Esophagus (tissue), 2 donors: Measurements from ENCODE around the gene LARGE1. TPM values are rescaled to one million over a fixed set of nuclear protein-coding genes. Genes with fewer than 3 reads are reported as not detected.

Experiments
- H3K27ac ChIP-seq, 2 donors: one replicate each; pipeline ENCODE4 v1.5.1; 2013; ENCODE audit warnings: low read depth in 2 of 2, mild to moderate bottlenecking in 2 of 2, inconsistent platforms in 1 of 2, low read length in 1 of 2, moderate library complexity in 1 of 2
- H3K27me3 ChIP-seq, 2 donors: one replicate each; pipeline ENCODE4 v1.6.1; 2013; ENCODE audit warnings: low read length in 2 of 2, control low read depth in 1 of 2, mild to moderate bottlenecking in 1 of 2; ENCODE audit not compliant: insufficient read depth in 2 of 2, control insufficient read depth in 1 of 2
- H3K36me3 ChIP-seq, 2 donors: one replicate each; pipeline ENCODE4 v1.6.1; 2013; ENCODE audit warnings: low read length in 1 of 2; ENCODE audit not compliant: control insufficient read depth in 2 of 2, insufficient read depth in 2 of 2
- H3K4me1 ChIP-seq, 2 donors: one replicate each; pipeline ENCODE4 v1.6.1; 2013; ENCODE audit warnings: low read length in 1 of 2; ENCODE audit not compliant: control insufficient read depth in 2 of 2, insufficient read depth in 2 of 2
- H3K4me3 ChIP-seq, 2 donors: one replicate each; pipeline ENCODE4 v1.5.1; 2013; ENCODE audit warnings: low read length in 2 of 2, mild to moderate bottlenecking in 2 of 2, low read depth in 1 of 2, moderate library complexity in 1 of 2
- H3K9me3 ChIP-seq, 2 donors: one replicate each; pipeline ENCODE4 v1.6.1; 2013; ENCODE audit warnings: mild to moderate bottlenecking in 2 of 2, low read depth in 1 of 2, low read length in 1 of 2, moderate library complexity in 1 of 2; ENCODE audit not compliant: control insufficient read depth in 2 of 2, insufficient read depth in 1 of 2
- WGBS, 2 donors: extraction: QIAGEN DNeasy Blood & Tissue Kit; methylation state at CpG; one replicate each; pipeline ENCODE4 v1.1.7; 2013; 5-methylcytosine and 5-hydroxymethylcytosine counted together
- polyA plus RNA-seq, 2 donors: library from polyadenylated mRNA; stranded (reverse); fragments of 200-250 nt; gene quantifications; one replicate each; pipeline ENCODE4 v1.2.3, GENCODE V29; 2013
- donor health status: healthy with polysubstance abuse.
- donor health status: Bipolar disorder and iron deficiency.

Gene LARGE1
- polyA plus RNA-seq, 2 donors: 2.0 to 2.5 TPM

- H3K9me3 ChIP-seq: no peaks in the 10 kb centered on the region
- 90 to 91% methylated on average over 5 of the region's 5 CpGs for WGBS, 2 donors
- H3K4me1 ChIP-seq: no peaks in the 10 kb centered on the region
- no peak overlapping the region for H3K27ac ChIP-seq
- no peaks in the 10 kb centered on the region for H3K27me3 ChIP-seq
- no peak overlapping the region for H3K4me3 ChIP-seq
- H3K36me3 ChIP-seq: no peaks in the 10 kb centered on the region
Measured at GRCh38 chr22:33927752-33928151, 7.5 kb upstream of the LARGE1 start.

DNA sequence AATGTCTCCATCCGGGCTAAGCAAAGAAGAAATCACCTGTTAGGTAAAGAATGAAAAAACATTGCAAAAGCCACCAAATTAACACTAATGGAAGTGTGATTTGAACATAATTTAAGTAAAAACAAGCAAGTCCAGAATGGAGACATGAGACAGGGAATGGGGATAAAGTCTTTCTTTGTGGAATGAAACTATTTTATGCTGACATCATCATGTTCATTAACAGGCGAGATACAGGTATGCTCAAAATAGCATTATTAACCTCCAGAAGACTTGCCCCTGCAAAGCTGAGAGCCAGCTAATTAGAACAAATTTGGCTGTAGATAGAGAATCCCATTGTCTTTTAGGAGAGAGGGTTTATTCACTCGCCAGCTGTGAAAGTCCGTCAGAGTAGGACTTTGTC is 4.9 kb upstream of the LARGE1 start:
- H3K9me3 ChIP-seq: no peaks in the 10 kb centered on the region
- H3K36me3 ChIP-seq: no peaks in the 10 kb centered on the region
- no peaks in the 10 kb centered on the region for H3K27me3 ChIP-seq
- WGBS, 2 donors: 82 to 85% methylated on average over 4 of the region's 4 CpGs
- H3K4me1 ChIP-seq: peaks cover 0 to 5% of the 10 kb centered on the region in 2 donors
- H3K4me3 ChIP-seq: no peak overlapping the region
- H3K27ac ChIP-seq: no peak overlapping the region

- H3K4me1 ChIP-seq: peaks cover 3 to 5% of the 10 kb centered on the region in 2 donors
- WGBS, 2 donors: 42% methylated on average over 17 of the region's 17 CpGs
- H3K27ac ChIP-seq: no peak overlapping the region
- H3K27me3 ChIP-seq: no peaks in the 10 kb centered on the region
- H3K4me3 ChIP-seq: no peak overlapping the region
- H3K36me3 ChIP-seq: no peaks in the 10 kb centered on the region
- H3K9me3 ChIP-seq: no peaks in the 10 kb centered on the region
Measured at GRCh38 chr22:33923660-33924246, 3.5 kb upstream of the LARGE1 start.

DNA sequence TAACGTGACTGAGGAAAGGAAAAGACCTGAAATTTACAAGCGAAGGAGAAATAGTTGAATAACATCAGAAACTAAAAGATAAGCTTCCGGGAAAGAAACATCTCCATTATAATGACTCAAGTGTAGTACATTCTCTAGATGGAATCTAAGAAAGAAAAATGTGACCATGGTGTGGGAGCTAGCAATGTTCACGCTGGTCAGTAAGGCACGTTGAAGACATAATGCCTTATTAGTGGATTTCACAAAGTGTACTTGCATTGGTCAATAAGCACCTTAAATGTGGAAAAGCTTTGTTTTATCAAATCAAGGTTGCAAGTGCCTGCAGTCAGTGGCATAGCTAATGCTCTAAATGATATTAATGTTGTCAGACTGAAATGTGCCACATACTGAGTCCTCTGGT is 2.8 kb upstream of the LARGE1 start:
- Histone ChIP-seq H3K4me1 (peaks cover 3 to 5% of the 10 kb centered on the region in 2 donors), H3K4me3 (peak overlapping the region in 1 of 2 donors; percentile 58)
- 5% methylated on average over 5 of the region's 5 CpGs for WGBS, 2 donors

DNA sequence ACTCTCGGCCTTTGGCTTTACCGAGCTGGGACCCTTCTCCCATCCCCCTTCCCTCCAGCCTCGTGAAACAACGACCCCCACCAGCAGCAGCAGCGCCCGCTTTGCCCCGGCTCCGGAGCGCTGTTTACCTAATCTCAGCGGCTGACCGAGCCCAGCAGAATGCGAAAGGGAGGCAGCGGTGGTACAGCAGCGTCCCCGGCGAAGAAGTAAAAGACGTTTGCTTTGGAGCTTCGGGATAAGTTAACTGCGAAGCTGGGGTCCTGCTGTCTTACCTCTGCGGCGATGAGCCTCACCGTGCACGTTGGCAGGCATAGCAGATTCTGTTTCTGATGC is 2.0 kb upstream of the LARGE1 start:
- peak overlapping the region; percentile 62 to 82 for H3K27ac ChIP-seq
- H3K4me3 ChIP-seq: peak overlapping the region; percentile 45 to 58
- H3K9me3 ChIP-seq: no peaks in the 10 kb centered on the region
- 0 to 2% methylated on average over 23 of the region's 23 CpGs for WGBS, 2 donors
- peaks cover 3 to 5% of the 10 kb centered on the region in 2 donors for H3K4me1 ChIP-seq
- no peaks in the 10 kb centered on the region for H3K27me3 ChIP-seq
- no peaks in the 10 kb centered on the region for H3K36me3 ChIP-seq

More for the DNA sequence above, 2.8 kb upstream of the LARGE1 start:
- Histone ChIP-seq H3K36me3 (no peaks in the 10 kb centered on the region), H3K27ac (no peak overlapping the region), H3K9me3 (no peaks in the 10 kb centered on the region), H3K27me3 (no peaks in the 10 kb centered on the region)

GRCh38 chr22:33921525-33922348 is 1.5 kb upstream of the LARGE1 start:
- WGBS, 2 donors: 1 to 3% methylated on average over 35 to 52 of the region's 52 CpGs
- no peaks in the 10 kb centered on the region for H3K27me3 ChIP-seq

DNA sequence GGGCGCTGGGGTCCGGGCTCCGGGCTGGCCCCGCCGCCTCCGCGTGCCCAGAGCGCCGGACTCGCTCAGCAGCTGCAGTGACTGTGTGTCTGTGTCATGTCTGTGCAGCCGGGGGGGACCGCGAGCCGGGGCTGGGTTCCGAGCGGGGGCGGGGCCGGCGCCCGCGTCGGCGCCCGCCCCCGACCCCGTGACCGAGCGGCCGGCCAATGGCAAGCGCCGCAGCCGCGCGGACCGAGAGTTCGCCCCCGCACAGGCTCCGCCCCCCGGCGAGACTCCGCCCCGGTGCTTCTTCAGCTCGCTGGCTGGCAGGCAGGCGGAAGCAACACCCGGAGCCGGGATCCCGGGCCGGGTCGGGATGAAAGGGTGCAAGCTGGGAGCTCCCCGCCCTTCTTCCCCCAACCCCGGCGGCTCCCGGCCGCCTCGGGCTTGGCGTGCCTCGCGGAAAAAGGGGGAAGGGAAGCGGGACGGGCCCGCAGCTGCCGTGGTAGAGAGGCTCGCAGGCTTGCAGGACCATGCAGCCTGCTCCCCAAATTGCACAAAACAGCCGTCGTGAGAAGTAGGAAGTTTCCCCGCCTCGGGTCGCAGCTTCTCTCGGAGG is 750 bp upstream of the LARGE1 start:
- H3K4me3 ChIP-seq: peak overlapping the region; percentile 59
- peaks cover 3 to 7% of the 10 kb centered on the region in 2 donors for H3K4me1 ChIP-seq
- H3K27me3 ChIP-seq: no peaks in the 10 kb centered on the region

More at GRCh38 chr22:33921525-33922348, 1.5 kb upstream of the LARGE1 start:
- Histone ChIP-seq H3K9me3 (no peaks in the 10 kb centered on the region), H3K4me3 (peak overlapping the region; percentile 58 to 59), H3K4me1 (peaks cover 3 to 5% of the 10 kb centered on the region in 2 donors), H3K36me3 (no peaks in the 10 kb centered on the region), H3K27ac (peak overlapping the region; percentile 72 to 82)

DNA sequence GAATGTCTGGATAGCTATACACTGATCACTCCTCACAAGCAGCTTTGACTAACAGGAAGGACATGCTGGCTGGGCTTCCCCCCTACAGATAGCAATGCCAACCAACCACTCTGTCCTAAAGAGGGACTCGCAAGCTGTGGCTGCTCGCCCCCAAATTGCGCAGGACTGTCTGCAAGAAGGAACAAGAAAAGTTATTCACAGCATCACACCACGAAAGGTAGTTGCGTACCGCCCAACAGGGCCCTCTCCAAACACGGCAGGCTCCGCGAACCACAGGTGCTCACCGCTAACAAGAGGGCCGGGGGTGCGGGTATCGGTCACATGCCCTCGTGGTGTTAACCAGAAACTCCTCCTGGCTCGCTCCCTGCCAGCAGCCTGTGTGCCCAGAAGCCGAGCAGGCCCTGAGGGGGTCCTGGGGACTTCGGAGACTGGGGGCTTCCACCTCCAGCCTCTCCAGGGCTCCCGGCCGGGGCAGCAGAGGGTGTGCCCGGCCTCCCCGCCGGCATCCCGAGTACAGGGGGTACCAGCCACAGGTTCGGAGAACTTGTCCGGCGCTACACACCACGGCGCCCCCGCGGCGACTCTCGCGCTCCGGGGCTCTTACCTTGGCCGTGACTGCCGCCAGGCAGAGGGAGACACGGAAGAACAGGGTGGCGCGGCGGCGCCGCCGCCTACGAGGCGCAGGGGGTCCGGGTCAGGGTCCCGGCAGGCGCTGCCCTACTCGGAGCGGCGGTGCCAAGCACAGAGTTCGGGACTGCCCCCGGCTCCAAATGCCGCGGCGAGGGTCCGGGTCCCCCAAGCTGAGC is 682 bp downstream of the LARGE1 start:
- H3K4me3 ChIP-seq: peak overlapping the region; percentile 59 to 74
- H3K4me1 ChIP-seq: peaks cover 3 to 7% of the 10 kb centered on the region in 2 donors
- no peaks in the 10 kb centered on the region for H3K9me3 ChIP-seq
- no peaks in the 10 kb centered on the region for H3K36me3 ChIP-seq
- WGBS, 2 donors: 1 to 2% methylated on average over 53 to 57 of the region's 57 CpGs
- no peaks in the 10 kb centered on the region for H3K27me3 ChIP-seq
- H3K27ac ChIP-seq: peak overlapping the region; percentile 29 to 72

More for the DNA sequence above, 750 bp upstream of the LARGE1 start:
- 0 to 1% methylated on average over 53 to 69 of the region's 69 CpGs for whole genome bisulfite sequencing, 2 donors
- no peaks in the 10 kb centered on the region for H3K9me3 ChIP-seq
- H3K27ac ChIP-seq: peak overlapping the region; percentile 72 to 82
- no peaks in the 10 kb centered on the region for H3K36me3 ChIP-seq

DNA sequence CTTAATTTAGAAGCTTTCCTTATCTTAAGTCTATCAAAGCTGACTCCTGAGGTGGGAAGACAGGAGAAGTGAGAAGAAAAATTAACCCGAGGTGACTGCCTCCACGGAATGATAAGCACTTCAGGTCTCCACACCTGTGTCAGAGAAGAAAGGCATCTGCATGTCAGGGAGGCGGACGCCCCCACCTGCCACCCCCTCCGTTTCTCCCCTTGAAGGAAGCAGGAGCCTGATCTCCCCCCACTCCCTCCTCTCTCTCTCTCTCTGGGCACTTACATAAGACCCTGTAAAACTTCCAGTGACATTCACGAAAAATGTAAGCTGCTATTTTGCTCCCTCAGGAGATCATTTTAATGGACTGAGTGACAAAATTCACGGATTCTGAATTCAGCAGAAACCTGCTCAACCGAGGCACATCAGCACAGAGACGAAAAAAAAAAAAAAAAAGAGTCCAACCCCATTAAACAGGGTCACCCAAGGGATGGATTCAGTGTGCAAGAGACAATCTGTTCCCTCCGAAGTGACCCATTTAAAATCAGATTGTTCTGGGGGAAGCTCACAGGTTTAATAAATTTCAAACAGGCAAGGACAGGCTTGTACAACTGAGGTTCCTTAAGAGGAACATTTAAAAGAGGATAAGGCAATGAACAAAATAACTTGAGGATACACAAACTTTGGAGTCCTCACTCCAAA is 1.5 kb downstream of the LARGE1 start:
- Histone ChIP-seq H3K4me1 (peaks cover 3 to 7% of the 10 kb centered on the region in 2 donors), H3K36me3 (no peaks in the 10 kb centered on the region), H3K9me3 (no peaks in the 10 kb centered on the region), H3K4me3 (peak overlapping the region in 1 of 2 donors; percentile 59), H3K27me3 (no peaks in the 10 kb centered on the region), H3K27ac (no peak overlapping the region)
- 58 to 72% methylated on average over 10 of the region's 10 CpGs for WGBS, 2 donors
